Progenitor cell of endocrine pancreas (in vitro differentiated cells): ENCODE measurements around the gene KCNQ1. TPM values are rescaled to one million over a fixed set of nuclear protein-coding genes. Genes with fewer than 3 reads are reported as not detected.

Experiments used
- DNase-seq: peaks from one replicate; pipeline ENCODE4 v3.0.0; 2021; ENCODE audit warnings: low spot score; ENCODE audit not compliant: unreplicated experiment
- H3K27ac Mint-ChIP-seq: 2 replicates; pipeline ENCODE4 v1.8.0; 2021; ENCODE audit warnings: mild to moderate bottlenecking, moderate library complexity, mixed read lengths
- H3K27me3 Mint-ChIP-seq: 2 replicates; pipeline ENCODE4 v1.8.0; 2021; ENCODE audit warnings: mixed read lengths
- H3K36me3 Mint-ChIP-seq: 2 replicates; pipeline ENCODE4 v1.8.0; 2022; ENCODE audit warnings: mixed read lengths; ENCODE audit not compliant: insufficient read depth
- H3K4me1 Mint-ChIP-seq: 2 replicates; pipeline ENCODE4 v1.8.0; 2021; ENCODE audit warnings: low read depth, mixed read lengths
- H3K4me3 Mint-ChIP-seq: 2 replicates; pipeline ENCODE4 v1.8.0; 2021; ENCODE audit warnings: low read depth, mild to moderate bottlenecking, moderate library complexity, mixed read lengths
- H3K9me3 Mint-ChIP-seq: 2 replicates; pipeline ENCODE4 v1.8.0; 2021; ENCODE audit warnings: low read depth, mixed read lengths
- CTCF ChIP-seq: fragments of 200-600 bp; sonication (generic); IDR thresholded peaks from one replicate; pipeline ENCODE4 v1.5.0; 2021; ENCODE audit warnings: antibody characterized with exemption, mild to moderate bottlenecking; ENCODE audit not compliant: unreplicated experiment
- total RNA-seq: library from RNA; stranded (reverse); gene quantifications from 2 replicates; pipeline ENCODE4 v1.2.1, GENCODE V29; 2021

KCNQ1 gene
- total RNA-seq, 1 donor from 2014 or later, result 3.3 TPM

GRCh38 chr11:2741006-2741376 is 296.2 kb downstream of the KCNQ1 start:
- no peak overlapping the region for H3K27ac Mint-ChIP-seq
- no peak for TF ChIP-seq CTCF
- DNase-seq, result no peak
- H3K27me3 Mint-ChIP-seq, result no peaks in the 10 kb centered on the region
- H3K4me1 Mint-ChIP-seq, result peaks cover 35% of the 10 kb centered on the region
- H3K36me3 Mint-ChIP-seq, result no peaks in the 10 kb centered on the region
- H3K9me3 Mint-ChIP-seq, result no peaks in the 10 kb centered on the region
- no peak overlapping the region for H3K4me3 Mint-ChIP-seq

GRCh38 chr11:2741377-2742131 is 296.7 kb downstream of the KCNQ1 start:
- no peak overlapping the region for H3K4me3 Mint-ChIP-seq
- DNase-seq, result no peak
- peaks cover 35% of the 10 kb centered on the region for H3K4me1 Mint-ChIP-seq
- peak overlapping the region; percentile 54 for H3K27ac Mint-ChIP-seq
- no peak for TF ChIP-seq CTCF
- H3K36me3 Mint-ChIP-seq, result no peaks in the 10 kb centered on the region
- no peaks in the 10 kb centered on the region for H3K27me3 Mint-ChIP-seq
- H3K9me3 Mint-ChIP-seq, result no peaks in the 10 kb centered on the region

DNA sequence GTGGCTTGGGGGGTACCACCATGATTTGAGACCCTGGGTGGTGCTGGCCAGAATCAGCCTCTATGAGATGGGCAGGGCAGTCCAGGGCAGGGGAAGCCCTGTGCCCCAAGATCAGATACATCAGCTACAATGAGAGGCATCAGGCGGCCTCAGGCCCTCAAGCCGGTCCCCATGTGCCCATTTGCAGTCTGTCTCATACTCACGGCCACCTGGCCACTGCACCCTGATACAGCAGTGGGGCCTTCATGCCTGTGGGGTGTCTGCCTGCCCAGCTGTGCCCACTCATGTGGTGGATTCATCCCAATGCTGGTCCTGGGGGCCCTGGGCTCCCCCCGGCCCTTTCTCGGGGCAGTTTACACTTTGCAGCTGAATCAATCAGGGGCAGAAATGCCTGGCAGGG is 297.4 kb downstream of the KCNQ1 start:
- H3K4me3 Mint-ChIP-seq, result no peak overlapping the region
- H3K4me1 Mint-ChIP-seq, result peaks cover 34% of the 10 kb centered on the region
- TF ChIP-seq CTCF, result no peak
- no peak for DNase-seq
- no peaks in the 10 kb centered on the region for H3K36me3 Mint-ChIP-seq
- H3K9me3 Mint-ChIP-seq, result no peaks in the 10 kb centered on the region
- no peaks in the 10 kb centered on the region for H3K27me3 Mint-ChIP-seq
- no peak overlapping the region for H3K27ac Mint-ChIP-seq

DNA sequence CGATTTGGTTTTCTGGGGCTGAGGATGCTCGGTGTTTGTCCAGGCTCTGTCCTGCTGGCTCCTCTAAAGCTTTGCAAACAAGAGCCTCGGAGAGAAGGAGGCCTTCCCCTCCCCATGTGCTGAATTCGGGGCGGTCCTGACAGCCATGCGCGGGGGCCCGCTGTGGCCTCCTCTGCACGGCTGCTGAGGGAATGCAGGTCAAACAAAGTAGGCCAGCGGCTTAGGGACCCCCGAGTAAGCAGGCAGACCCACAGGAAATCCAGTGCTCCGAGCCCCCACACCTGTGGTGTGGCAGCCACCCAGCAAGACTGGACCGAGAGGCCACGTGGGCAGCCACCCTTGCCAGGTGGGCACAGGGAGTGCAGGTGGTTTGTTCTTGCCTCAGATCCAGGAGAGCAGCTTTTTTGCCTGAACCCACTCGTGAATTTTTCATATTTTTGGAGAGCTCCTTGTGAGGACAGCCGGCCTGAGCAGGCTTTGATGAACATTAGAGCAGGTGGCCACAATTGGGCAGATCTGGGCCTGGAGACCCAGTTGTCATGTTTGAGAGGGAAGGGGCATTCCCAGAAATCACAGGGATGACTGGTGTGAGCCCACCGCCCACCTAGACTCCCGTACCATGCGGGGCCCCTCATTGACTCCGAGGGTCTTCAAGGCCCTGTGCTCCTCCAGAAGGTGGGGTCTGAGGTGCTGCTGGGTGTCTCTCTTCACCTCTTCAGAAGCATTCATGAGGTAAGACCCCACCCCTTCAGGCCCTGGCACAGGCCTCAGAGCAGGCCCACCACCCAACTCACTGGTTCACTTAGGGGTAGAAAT is 298.0 kb downstream of the KCNQ1 start:
- Mint-ChIP-seq H3K27me3 (peaks cover 3% of the 10 kb centered on the region), H3K9me3 (no peaks in the 10 kb centered on the region), H3K27ac (no peak overlapping the region)

More for the DNA sequence above, 298.0 kb downstream of the KCNQ1 start:
- no peak for DNase-seq
- no peak for TF ChIP-seq CTCF
- H3K36me3 Mint-ChIP-seq, result no peaks in the 10 kb centered on the region
- no peak overlapping the region for H3K4me3 Mint-ChIP-seq
- H3K4me1 Mint-ChIP-seq, result peaks cover 32% of the 10 kb centered on the region
